Left lung (tissue), 10 donors: Measurements from ENCODE around the gene TNFRSF13B. TPM values are rescaled to one million over a fixed set of nuclear protein-coding genes. Genes with fewer than 3 reads are reported as not detected.
"Not testable (repeated sequence)": the region's sequence is repeated elsewhere in the genome, so short reads cannot be mapped to it uniquely, and the experiment has no call there.

ENCODE experiments used
- ATAC-seq: fragments of 200-7000 bp; cut with Tn5 transposase; one replicate; pipeline ENCODE4 v1.9.1; 2020; ENCODE audit warnings: moderate library complexity
- DNase-seq, 4 donors: peaks; one replicate each; pipeline ENCODE4 v3.0.0-alpha.2; 2013 to 2020
- H3K27ac ChIP-seq, 2 donors: fragments of 200-600 bp; sonication (generic) in 1 of 2; one replicate each; pipeline versions ENCODE4 v1.5.0 to v1.8.0; 2020 to 2021
- H3K27me3 ChIP-seq, 2 donors: fragments of 200-600 bp; sonication (generic) in 1 of 2; one replicate each; pipeline versions ENCODE4 v1.5.0 to v1.8.0; 2020 to 2021
- H3K36me3 ChIP-seq, 2 donors: fragments of 200-600 bp; sonication (generic) in 1 of 2; one replicate each; pipeline versions ENCODE4 v1.5.0 to v1.8.0; 2020 to 2021
- H3K4me1 ChIP-seq, 2 donors: fragments of 200-600 bp; one replicate each; pipeline ENCODE4 v1.8.0; 2021
- H3K4me3 ChIP-seq, 2 donors: fragments of 200-600 bp; sonication (generic) in 1 of 2; one replicate each; pipeline versions ENCODE4 v1.5.0 to v1.8.0; 2020 to 2021; ENCODE audit warnings: mild to moderate bottlenecking in 1 of 2
- H3K9me3 ChIP-seq, 2 donors: fragments of 200-600 bp; sonication (generic) in 1 of 2; one replicate each; pipeline versions ENCODE4 v1.5.0 to v1.8.0; 2020 to 2021
- CTCF ChIP-seq, 2 donors: fragments of 200-600 bp; sonication (generic) in 1 of 2; IDR thresholded peaks; one replicate each; pipeline versions ENCODE4 v1.5.0 to v1.8.0; 2021; ENCODE audit warnings: antibody characterized with exemption in 2 of 2
- intact Hi-C, 2 donors: fragments of 100-400 bp; cut with DNase I; formaldehyde crosslinking; loops; one replicate each; pipeline versions ENCODE4 v1.11.2 to v1.14.2; 2022
- polyA plus RNA-seq, 6 donors: library from polyadenylated mRNA; unstranded; fragments of 120-200 nt; gene quantifications; one replicate each; pipeline ENCODE4 v1.2.1, GENCODE V29; 2013; ENCODE audit not compliant: insufficient read length in 6 of 6
- total RNA-seq, 2 donors: library from RNA; stranded (reverse); fragmentation: NEBNext Ultra II Directional; extraction: Animal tissue kit (Norgen Biotek cat#: 25700); gene quantifications; one replicate each; pipeline ENCODE4 v1.2.1, GENCODE V29; 2021
- donor health status: DM: no; HTN: yes; CAD: no.
- donor health status: DM: no; HTN: no; CAD: no.

TNFRSF13B gene
- total and polyA plus RNA-seq, 8 donors = 0.61 to 0.79 TPM; not detected in 6

GRCh38 chr17:16975744-16976625 is 4.1 kb upstream of the TNFRSF13B start:
- Histone ChIP-seq H3K4me1 (no peaks in the 10 kb centered on the region), H3K36me3 (no peaks in the 10 kb centered on the region), H3K27ac (no peak overlapping the region), H3K27me3 (no peaks in the 10 kb centered on the region), H3K9me3 (no peaks in the 10 kb centered on the region), H3K4me3 (no peak overlapping the region)
- ATAC-seq (no peak), DNase-seq (no peak)
- TF ChIP-seq CTCF (IDR thresholded peaks at IDR 0.05) = no peak
- intact Hi-C loops = no loop called here

GRCh38 chr17:16975277-16975651 is 3.3 kb upstream of the TNFRSF13B start:
- Histone ChIP-seq H3K27ac (no peak overlapping the region), H3K4me3 (no peak overlapping the region), H3K9me3 (no peaks in the 10 kb centered on the region), H3K27me3 (no peaks in the 10 kb centered on the region), H3K36me3 (no peaks in the 10 kb centered on the region), H3K4me1 (no peaks in the 10 kb centered on the region)
- ATAC-seq (no peak), DNase-seq (no peak)
- TF ChIP-seq CTCF (IDR thresholded peaks at IDR 0.05) = no peak
- intact Hi-C loops = no loop called here

GRCh38 chr17:16974569-16975276 is 2.8 kb upstream of the TNFRSF13B start:
- TF ChIP-seq CTCF (IDR thresholded peaks at IDR 0.05) = no peak
- ATAC-seq = no peak
- Histone ChIP-seq H3K27ac (no peak overlapping the region), H3K4me3 (no peak overlapping the region), H3K27me3 (no peaks in the 10 kb centered on the region), H3K36me3 (no peaks in the 10 kb centered on the region), H3K9me3 (no peaks in the 10 kb centered on the region), H3K4me1 (no peaks in the 10 kb centered on the region)
- DNase-seq = no peak
- intact Hi-C loops = no loop called here

GRCh38 chr17:16973760-16974540 is 2.0 kb upstream of the TNFRSF13B start:
- Histone ChIP-seq H3K9me3 (no peaks in the 10 kb centered on the region), H3K4me3 (no peak overlapping the region), H3K27me3 (no peaks in the 10 kb centered on the region), H3K27ac (no peak overlapping the region), H3K4me1 (no peaks in the 10 kb centered on the region), H3K36me3 (no peaks in the 10 kb centered on the region)
- DNase-seq (no peak), ATAC-seq (no peak)
- intact Hi-C loops = no loop called here
- TF ChIP-seq CTCF (IDR thresholded peaks at IDR 0.05) = no peak

- H3K4me3 ChIP-seq, H3K36me3 ChIP-seq, H3K4me1 ChIP-seq, H3K27me3 ChIP-seq, intact Hi-C loops, H3K9me3 ChIP-seq, ATAC-seq, H3K27ac ChIP-seq, DNase-seq: not testable (repeated sequence)
These were observed 1.1 kb upstream of the TNFRSF13B start for GRCh38 chr17:16973043-16973442.
